Ishikawa (cell line): Measurements from ENCODE around the gene DHCR7.

Source experiments
- CEBPB ChIP-seq: IDR thresholded peaks from 2 replicates; pipeline ENCODE4 v1.6.1; 2012
- CREB1 ChIP-seq: IDR thresholded peaks from 2 replicates; pipeline ENCODE4 v1.6.1; 2012; ENCODE audit warnings: low read depth
- EGR1 ChIP-seq: IDR thresholded peaks from 2 replicates; pipeline ENCODE4 v1.6.1; 2012
- EP300 ChIP-seq: IDR thresholded peaks from 2 replicates; pipeline ENCODE4 v1.6.1; 2012; ENCODE audit warnings: borderline replicate concordance
- FOXM1 ChIP-seq: IDR thresholded peaks from 2 replicates; pipeline ENCODE4 v1.6.1; 2012; ENCODE audit warnings: low read depth, borderline replicate concordance
- NFIC ChIP-seq: IDR thresholded peaks from 2 replicates; pipeline ENCODE4 v1.6.1; 2012
- RAD21 ChIP-seq: IDR thresholded peaks from 2 replicates; pipeline ENCODE4 v1.6.1; 2012; ENCODE audit warnings: low read depth
- TAF1 ChIP-seq: IDR thresholded peaks from 2 replicates; pipeline ENCODE4 v1.6.1; 2012; ENCODE audit warnings: low read depth, mild to moderate bottlenecking
- TCF12 ChIP-seq: IDR thresholded peaks from 2 replicates; pipeline ENCODE4 v1.6.1; 2012; ENCODE audit warnings: low read depth
- YY1 ChIP-seq: IDR thresholded peaks from 2 replicates; pipeline ENCODE4 v1.6.1; 2012; ENCODE audit warnings: low read depth
- ZBTB7A ChIP-seq: IDR thresholded peaks from 2 replicates; pipeline ENCODE4 v1.6.1; 2012; ENCODE audit warnings: low read depth
- TF ChIP-seq, protein P1 (sequence below): IDR thresholded peaks from 2 replicates; pipeline ENCODE4 v1.6.1; 2012
- TF ChIP-seq, protein P2 (sequence below): IDR thresholded peaks from 2 replicates; pipeline ENCODE4 v1.6.1; 2012
- TF ChIP-seq, protein P3 (sequence below): IDR thresholded peaks from 2 replicates; pipeline ENCODE4 v1.6.1; 2012; ENCODE audit warnings: low read depth, mild to moderate bottlenecking

DNA sequence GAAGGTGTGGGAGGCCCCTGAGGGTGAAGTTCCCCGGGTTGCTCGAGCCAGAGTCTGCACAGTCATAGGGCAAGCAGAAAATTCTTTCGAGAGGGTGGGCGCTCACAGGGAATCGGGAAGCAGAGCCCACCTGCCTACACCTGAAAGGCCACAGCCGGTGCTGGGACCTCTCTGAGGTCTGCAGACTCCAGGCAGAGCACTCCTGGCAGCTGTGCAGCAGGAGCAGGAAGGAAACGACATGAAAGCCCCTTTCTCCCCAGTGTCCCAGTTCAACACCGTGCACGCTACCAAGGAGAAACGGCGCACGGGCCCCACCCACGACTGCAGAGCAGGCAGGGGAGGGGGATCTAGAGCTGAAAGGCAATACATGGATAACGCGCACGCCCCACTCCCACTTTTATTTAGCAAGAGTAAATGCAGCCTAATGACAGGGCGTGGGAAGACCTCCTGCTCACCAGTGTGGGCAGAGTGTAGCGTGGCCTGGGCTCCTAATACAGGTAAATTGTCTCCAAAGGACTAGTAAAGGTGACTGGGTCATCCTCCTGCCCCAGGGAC lies 13.5 kb downstream of the DHCR7 start:
- TF ChIP-seq FOXM1 (no peak), EP300 (no peak), RAD21 (no peak), TAF1 (no peak), NFIC (no peak), CREB1 (no peak), CEBPB (no peak), YY1 (no peak), ZBTB7A (no peak), TCF12 (no peak), EGR1 (no peak)
- TF ChIP-seq, protein P1, sequence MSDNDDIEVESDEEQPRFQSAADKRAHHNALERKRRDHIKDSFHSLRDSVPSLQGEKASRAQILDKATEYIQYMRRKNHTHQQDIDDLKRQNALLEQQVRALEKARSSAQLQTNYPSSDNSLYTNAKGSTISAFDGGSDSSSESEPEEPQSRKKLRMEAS: no peak
- TF ChIP-seq, protein P2, sequence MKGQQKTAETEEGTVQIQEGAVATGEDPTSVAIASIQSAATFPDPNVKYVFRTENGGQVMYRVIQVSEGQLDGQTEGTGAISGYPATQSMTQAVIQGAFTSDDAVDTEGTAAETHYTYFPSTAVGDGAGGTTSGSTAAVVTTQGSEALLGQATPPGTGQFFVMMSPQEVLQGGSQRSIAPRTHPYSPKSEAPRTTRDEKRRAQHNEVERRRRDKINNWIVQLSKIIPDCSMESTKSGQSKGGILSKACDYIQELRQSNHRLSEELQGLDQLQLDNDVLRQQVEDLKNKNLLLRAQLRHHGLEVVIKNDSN: no peak
- TF ChIP-seq, protein P3, sequence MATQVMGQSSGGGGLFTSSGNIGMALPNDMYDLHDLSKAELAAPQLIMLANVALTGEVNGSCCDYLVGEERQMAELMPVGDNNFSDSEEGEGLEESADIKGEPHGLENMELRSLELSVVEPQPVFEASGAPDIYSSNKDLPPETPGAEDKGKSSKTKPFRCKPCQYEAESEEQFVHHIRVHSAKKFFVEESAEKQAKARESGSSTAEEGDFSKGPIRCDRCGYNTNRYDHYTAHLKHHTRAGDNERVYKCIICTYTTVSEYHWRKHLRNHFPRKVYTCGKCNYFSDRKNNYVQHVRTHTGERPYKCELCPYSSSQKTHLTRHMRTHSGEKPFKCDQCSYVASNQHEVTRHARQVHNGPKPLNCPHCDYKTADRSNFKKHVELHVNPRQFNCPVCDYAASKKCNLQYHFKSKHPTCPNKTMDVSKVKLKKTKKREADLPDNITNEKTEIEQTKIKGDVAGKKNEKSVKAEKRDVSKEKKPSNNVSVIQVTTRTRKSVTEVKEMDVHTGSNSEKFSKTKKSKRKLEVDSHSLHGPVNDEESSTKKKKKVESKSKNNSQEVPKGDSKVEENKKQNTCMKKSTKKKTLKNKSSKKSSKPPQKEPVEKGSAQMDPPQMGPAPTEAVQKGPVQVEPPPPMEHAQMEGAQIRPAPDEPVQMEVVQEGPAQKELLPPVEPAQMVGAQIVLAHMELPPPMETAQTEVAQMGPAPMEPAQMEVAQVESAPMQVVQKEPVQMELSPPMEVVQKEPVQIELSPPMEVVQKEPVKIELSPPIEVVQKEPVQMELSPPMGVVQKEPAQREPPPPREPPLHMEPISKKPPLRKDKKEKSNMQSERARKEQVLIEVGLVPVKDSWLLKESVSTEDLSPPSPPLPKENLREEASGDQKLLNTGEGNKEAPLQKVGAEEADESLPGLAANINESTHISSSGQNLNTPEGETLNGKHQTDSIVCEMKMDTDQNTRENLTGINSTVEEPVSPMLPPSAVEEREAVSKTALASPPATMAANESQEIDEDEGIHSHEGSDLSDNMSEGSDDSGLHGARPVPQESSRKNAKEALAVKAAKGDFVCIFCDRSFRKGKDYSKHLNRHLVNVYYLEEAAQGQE: no peak
